Endothelial cell of umbilical vein (primary cell): ENCODE data around the gene TMEM33. TPM values are rescaled to one million over a fixed set of nuclear protein-coding genes. Genes with fewer than 3 reads are reported as not detected.

ENCODE experiments used
- BruUV-seq: library from RNA; stranded (reverse); fragments of 400-500 nt; replicated peaks from 2 replicates; lab custom pipeline; 2021; lab: Mats Ljungman, UMichigan
- CTCF ChIA-PET: fragments of 300-600, 350-600 bp; sonication (Branson Sonifier 250); formaldehyde crosslinking; loops from one replicate; lab custom pipeline; 2021; ENCODE audit warnings: antibody characterized with exemption, inconsistent platforms; lab: Charles Lee
- POLR2A ChIA-PET: fragments of 300-600, 350-600 bp; sonication (Branson Sonifier 250); formaldehyde crosslinking; loops from one replicate; lab custom pipeline; 2021; ENCODE audit warnings: antibody characterized with exemption, inconsistent platforms; lab: Charles Lee
- DNase-seq: peaks from one replicate; pipeline ENCODE4 v3.0.0-alpha.2; 2011; ENCODE audit warnings: low read depth, low spot score
- FAIRE-seq: peaks from 2 replicates; lab custom pipeline; 2011; peaks lifted over from hg19 to GRCh38; lab: Jason Lieb, UNC
- H2AFZ ChIP-seq: 2 replicates; pipeline ENCODE4 v1.6.0; 2012; ENCODE audit warnings: low read depth, low read length, control low read depth, inconsistent platforms
- H3K27ac ChIP-seq: 2 replicates; pipeline ENCODE4 v1.5.1; 2011; ENCODE audit warnings: low read depth, mild to moderate bottlenecking, control low read depth, low read length, moderate library complexity; ENCODE audit not compliant: insufficient read depth
- H3K27me3 ChIP-seq, 2 experiments: 2 replicates each; pipeline versions ENCODE4 v1.6.0 to v1.6.1; 2011; ENCODE audit warnings: low read length in 2 of 2, mixed read lengths in 1 of 2; ENCODE audit not compliant: control insufficient read depth in 2 of 2, insufficient read depth in 2 of 2
- H3K36me3 ChIP-seq, 2 experiments: 2 replicates in 1 of 2; 3 replicates in 1 of 2; pipeline ENCODE4 v1.5.1; 2011; ENCODE audit warnings: low read length in 2 of 2, mild to moderate bottlenecking in 1 of 2, moderate library complexity in 1 of 2; ENCODE audit not compliant: control insufficient read depth in 2 of 2, insufficient read depth in 2 of 2; ENCODE audit errors: extremely low read depth in 1 of 2
- H3K4me1 ChIP-seq: 3 replicates; pipeline ENCODE4 v1.5.1; 2011; ENCODE audit warnings: mild to moderate bottlenecking, low read length; ENCODE audit not compliant: control insufficient read depth, insufficient read depth; ENCODE audit errors: extremely low read depth
- H3K4me2 ChIP-seq: 2 replicates; pipeline ENCODE4 v1.6.1; 2011; ENCODE audit warnings: low read length, control low read depth, mixed read lengths; ENCODE audit not compliant: insufficient read depth
- H3K4me3 ChIP-seq, 3 experiments: fragments of 200-600 bp in 1 of 3; sonication (generic), shearing (Covaris generic) in 1 of 3; replicated peaks in 1 of 3; 2 replicates each; pipeline ENCODE4 v1.5.1; 2011 to 2016; ENCODE audit warnings: control low read depth in 3 of 3, low read length in 3 of 3, mild to moderate bottlenecking in 2 of 3, inconsistent platforms in 1 of 3, low read depth in 1 of 3, moderate library complexity in 1 of 3; ENCODE audit not compliant: insufficient read depth in 1 of 3
- H3K79me2 ChIP-seq: 2 replicates; pipeline ENCODE4 v1.6.0; 2012; ENCODE audit warnings: low read length, inconsistent platforms; ENCODE audit not compliant: control insufficient read depth, insufficient read depth
- H3K9ac ChIP-seq: replicated peaks from 2 replicates; pipeline ENCODE3; 2011; ENCODE audit warnings: low read length, control low read depth; ENCODE audit not compliant: insufficient read depth; ENCODE audit errors: extremely low read depth
- H3K9me1 ChIP-seq: replicated peaks from 3 replicates; pipeline ENCODE4 v1.6.0; 2011; ENCODE audit warnings: mild to moderate bottlenecking, low read length; ENCODE audit not compliant: control insufficient read depth, insufficient read depth; ENCODE audit errors: extremely low read depth
- H3K9me3 ChIP-seq: replicated peaks from 2 replicates; pipeline ENCODE4 v1.5.1; 2012; ENCODE audit warnings: low read length, inconsistent platforms; ENCODE audit not compliant: control insufficient read depth, insufficient read depth
- H4K20me1 ChIP-seq: replicated peaks from 2 replicates; pipeline ENCODE3; 2011; ENCODE audit warnings: mild to moderate bottlenecking, low read length; ENCODE audit not compliant: control insufficient read depth, insufficient read depth; ENCODE audit errors: extremely low read depth
- EZH2 ChIP-seq: IDR thresholded peaks from 2 replicates; pipeline ENCODE4 v1.6.1; 2012; ENCODE audit warnings: borderline replicate concordance, low read depth, mild to moderate bottlenecking, moderate library complexity, low read length, inconsistent platforms; ENCODE audit not compliant: severe bottlenecking
- FOS ChIP-seq: IDR thresholded peaks from 2 replicates; pipeline ENCODE4 v1.6.1; 2011; ENCODE audit warnings: mild to moderate bottlenecking, low read length, moderate library complexity, borderline replicate concordance; ENCODE audit not compliant: insufficient read depth
- GATA2 ChIP-seq: IDR thresholded peaks from 2 replicates; pipeline ENCODE4 v1.7.0; 2011; ENCODE audit warnings: low read depth, mild to moderate bottlenecking, moderate library complexity, mixed read lengths, low read length; ENCODE audit not compliant: insufficient read length, insufficient read depth
- JUN ChIP-seq: IDR thresholded peaks from 2 replicates; pipeline ENCODE4 v1.6.1; 2011; ENCODE audit warnings: borderline replicate concordance, low read depth; ENCODE audit not compliant: insufficient read length, insufficient read depth
- MYC ChIP-seq: IDR thresholded peaks from one replicate; pipeline ENCODE4 v1.6.1; 2011; ENCODE audit warnings: mild to moderate bottlenecking, low read depth, low read length
- POLR2A ChIP-seq: IDR thresholded peaks from 2 replicates; pipeline ENCODE4 v1.6.1; 2012; ENCODE audit warnings: low read depth, mild to moderate bottlenecking, control low read depth, low read length
- POLR2AphosphoS5 ChIP-seq: IDR thresholded peaks from 2 replicates; pipeline ENCODE4 v1.6.1; 2012; ENCODE audit warnings: low read depth, mild to moderate bottlenecking, control low read depth, low read length, moderate library complexity; ENCODE audit not compliant: insufficient read depth
- dilution Hi-C: fragments of 300-500 bp; cut with MboI; formaldehyde crosslinking; loops from one replicate; pipeline ENCODE4 v1.15.0; 2019; ENCODE audit warnings: low sequenced_read_pairs; ENCODE audit not compliant: extremely low pct_ligation_motif_present
- intact Hi-C: fragments of 100-400 bp; cut with micrococcal nuclease; formaldehyde crosslinking; loops from one replicate; pipeline ENCODE4 v1.10.0; 2022
- polyA plus RNA-seq, 4 experiments: library from polyadenylated mRNA; depleted of rRNA in 3 of 4; stranded (reverse) in 3 of 4; unstranded in 1 of 4; fragments of >200 nt; gene quantifications; 2 replicates each; pipeline versions ENCODE4 v1.2.1 to v1.2.3, GENCODE V29; 2011 to 2012; ENCODE audit warnings: missing spikeins in 1 of 4
- total RNA-seq: library from RNA; stranded (reverse); gene quantifications from 2 replicates; pipeline ENCODE4 v1.2.3, GENCODE V29; 2021
- TF ChIP-seq, protein P1 (sequence below), 2 donors: IDR thresholded peaks; 1 replicate in 1 of 2; 2 replicates in 1 of 2; pipeline ENCODE4 v1.5.1; 2011; ENCODE audit warnings: low read length in 2 of 2, mild to moderate bottlenecking in 2 of 2, moderate library complexity in 2 of 2, control low read depth in 1 of 2, inconsistent platforms in 1 of 2, low read depth in 1 of 2; ENCODE audit not compliant: insufficient read depth in 1 of 2; ENCODE audit errors: extremely low read depth in 1 of 2
- TF ChIP-seq, protein P2 (sequence below): IDR thresholded peaks from 2 replicates; pipeline ENCODE4 v1.6.1; 2011; ENCODE audit not compliant: insufficient read depth, insufficient read length

The TMEM33 gene
- total and polyA plus RNA-seq, 2 donors (not counting 3 experiments of a cell fraction or from before 2014, with no cell fraction given), result 52.9 to 60.1 TPM

GRCh38 chr4:41969671-41970070 lies 34.4 kb downstream of the TMEM33 start:
- Histone ChIP-seq H2AFZ (no peak overlapping the region), H4K20me1 (no peaks in the 10 kb centered on the region), H3K9me3 (no peaks in the 10 kb centered on the region), H3K27ac (no peak overlapping the region), H3K4me2 (no peak overlapping the region), H3K79me2 (no peaks in the 10 kb centered on the region), H3K27me3 (no peaks in the 10 kb centered on the region), H3K4me1 (no peaks in the 10 kb centered on the region), H3K36me3 (no peaks in the 10 kb centered on the region), H3K9ac (no peak overlapping the region), H3K4me3 (no peak overlapping the region), H3K9me1 (no peaks in the 10 kb centered on the region)
- dilution Hi-C loops, result no loop called here
- DNase-seq (no peak), FAIRE-seq (no peak)
- BruUV-seq, result no TSS peak
- POLR2A ChIA-PET, result no interaction called here
- CTCF ChIA-PET, result no interaction called here
- TF ChIP-seq, protein P1, sequence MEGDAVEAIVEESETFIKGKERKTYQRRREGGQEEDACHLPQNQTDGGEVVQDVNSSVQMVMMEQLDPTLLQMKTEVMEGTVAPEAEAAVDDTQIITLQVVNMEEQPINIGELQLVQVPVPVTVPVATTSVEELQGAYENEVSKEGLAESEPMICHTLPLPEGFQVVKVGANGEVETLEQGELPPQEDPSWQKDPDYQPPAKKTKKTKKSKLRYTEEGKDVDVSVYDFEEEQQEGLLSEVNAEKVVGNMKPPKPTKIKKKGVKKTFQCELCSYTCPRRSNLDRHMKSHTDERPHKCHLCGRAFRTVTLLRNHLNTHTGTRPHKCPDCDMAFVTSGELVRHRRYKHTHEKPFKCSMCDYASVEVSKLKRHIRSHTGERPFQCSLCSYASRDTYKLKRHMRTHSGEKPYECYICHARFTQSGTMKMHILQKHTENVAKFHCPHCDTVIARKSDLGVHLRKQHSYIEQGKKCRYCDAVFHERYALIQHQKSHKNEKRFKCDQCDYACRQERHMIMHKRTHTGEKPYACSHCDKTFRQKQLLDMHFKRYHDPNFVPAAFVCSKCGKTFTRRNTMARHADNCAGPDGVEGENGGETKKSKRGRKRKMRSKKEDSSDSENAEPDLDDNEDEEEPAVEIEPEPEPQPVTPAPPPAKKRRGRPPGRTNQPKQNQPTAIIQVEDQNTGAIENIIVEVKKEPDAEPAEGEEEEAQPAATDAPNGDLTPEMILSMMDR (IDR thresholded peaks at IDR 0.05; ENCODE audit: extremely low read depth in 1 of 2, insufficient read depth in 1 of 2, low read depth in 1 of 2, low read length in 2 of 2), result no peak
- TF ChIP-seq GATA2 (no peak), POLR2A (no peak), MYC (no peak), FOS (no peak), POLR2AphosphoS5 (no peak), EZH2 (no peak), JUN (no peak)
- TF ChIP-seq, protein P2, sequence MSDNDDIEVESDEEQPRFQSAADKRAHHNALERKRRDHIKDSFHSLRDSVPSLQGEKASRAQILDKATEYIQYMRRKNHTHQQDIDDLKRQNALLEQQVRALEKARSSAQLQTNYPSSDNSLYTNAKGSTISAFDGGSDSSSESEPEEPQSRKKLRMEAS, result no peak
- intact Hi-C loops, result no loop called here
